Testis (tissue), 2 donors: Measurements from ENCODE around the gene NAT8L.

ENCODE experiments used
- CTCF ChIP-seq, 3 experiments: fragments of 450-650 bp in 2 of 3; fragments of 200-600 bp in 1 of 3; sonication (generic) in 1 of 3; IDR thresholded peaks; one replicate each; pipeline ENCODE4 v1.5.1; 2016 to 2019; ENCODE audit warnings: antibody characterized with exemption in 3 of 3, mild to moderate bottlenecking in 2 of 3, moderate library complexity in 1 of 3
- POLR2A ChIP-seq: fragments of 450-650 bp; IDR thresholded peaks from one replicate; pipeline ENCODE4 v1.6.1; 2017; ENCODE audit warnings: antibody characterized with exemption, mild to moderate bottlenecking, moderate library complexity

- TF ChIP-seq CTCF (IDR thresholded peaks at IDR 0.05), result no peak
- TF ChIP-seq POLR2A, result no peak
These were observed 14.1 kb downstream of the NAT8L start for GRCh38 chr4:2072971-2073807.
